Measurements from ENCODE around the gene CD320.
"Not testable (repeated sequence)": the region's sequence is repeated elsewhere in the genome, so short reads cannot be mapped to it uniquely, and the experiment has no call there.

CD320 gene

GRCh38 chr19:8308891-8309291 lies 733 bp upstream of the CD320 start:
- no peak for DNase-seq (ENCODE audit: low spot score)

GRCh38 chr19:8307400-8307964 lies 676 bp downstream of the CD320 start:
- no peak for DNase-seq (ENCODE audit: low spot score)

GRCh38 chr19:8306235-8307054 lies 1.7 kb downstream of the CD320 start:
- DNase-seq (ENCODE audit: low spot score): no peak

GRCh38 chr19:8305798-8306197 lies 2.4 kb downstream of the CD320 start:
- DNase-seq (ENCODE audit: low spot score): no peak

GRCh38 chr19:8304841-8305621 lies 3.1 kb downstream of the CD320 start:
- no peak for DNase-seq (ENCODE audit: low spot score)

GRCh38 chr19:8302734-8303133 lies 5.4 kb downstream of the CD320 start:
- no peak for DNase-seq (ENCODE audit: low spot score)

- no peak for DNase-seq (ENCODE audit: low spot score)
These were observed 5.8 kb downstream of the CD320 start for GRCh38 chr19:8302357-8302691.

- DNase-seq (ENCODE audit: low spot score): not testable (repeated sequence)
These were observed 16.8 kb downstream of the CD320 start for GRCh38 chr19:8291337-8291736.

GRCh38 chr19:8276508-8276907 lies 31.6 kb downstream of the CD320 start:
- not testable (repeated sequence) for DNase-seq (ENCODE audit: low spot score)

GRCh38 chr19:8269724-8270123 lies 38.4 kb downstream of the CD320 start:
- no peak for DNase-seq (ENCODE audit: low spot score)

GRCh38 chr19:8265872-8266271 lies 42.3 kb downstream of the CD320 start:
- no peak for DNase-seq (ENCODE audit: low spot score)

- DNase-seq (ENCODE audit: low spot score): not testable (repeated sequence)
These were observed 43.9 kb downstream of the CD320 start for GRCh38 chr19:8264248-8264647.

GRCh38 chr19:8262431-8262830 lies 45.7 kb downstream of the CD320 start:
- no peak for DNase-seq (ENCODE audit: low spot score)

GRCh38 chr19:8261881-8262280 lies 46.3 kb downstream of the CD320 start:
- DNase-seq (ENCODE audit: low spot score): no peak

GRCh38 chr19:8261347-8261746 lies 46.8 kb downstream of the CD320 start:
- DNase-seq (ENCODE audit: low spot score): no peak

GRCh38 chr19:8259922-8260247 lies 48.3 kb downstream of the CD320 start:
- no peak for DNase-seq (ENCODE audit: low spot score)

GRCh38 chr19:8259142-8259921 lies 48.8 kb downstream of the CD320 start:
- DNase-seq (ENCODE audit: low spot score): no peak

GRCh38 chr19:8257052-8257443 lies 51.1 kb downstream of the CD320 start:
- DNase-seq (ENCODE audit: low spot score): no peak

GRCh38 chr19:8256276-8257051 lies 51.7 kb downstream of the CD320 start:
- no peak for DNase-seq (ENCODE audit: low spot score)

GRCh38 chr19:8255426-8256125 lies 52.6 kb downstream of the CD320 start:
- no peak for DNase-seq (ENCODE audit: low spot score)

All from CD4-positive, alpha-beta T cell treated with Interleukin-2 at 100 ng/mL for 4 hours (primary cell).